GM19043 (cell line): Measurements from ENCODE around the gene GPR18.

Experiments used
- ATAC-seq: cut with Tn5 transposase; IDR thresholded peaks from one replicate; pipeline ENCODE4 v1.9.1; 2021; ENCODE audit warnings: low read depth; ENCODE audit not compliant: unreplicated experiment

The GPR18 gene

GRCh38 chr13:99293178-99293577, 35.0 kb upstream of the GPR18 start:
- no peak for ATAC-seq

DNA sequence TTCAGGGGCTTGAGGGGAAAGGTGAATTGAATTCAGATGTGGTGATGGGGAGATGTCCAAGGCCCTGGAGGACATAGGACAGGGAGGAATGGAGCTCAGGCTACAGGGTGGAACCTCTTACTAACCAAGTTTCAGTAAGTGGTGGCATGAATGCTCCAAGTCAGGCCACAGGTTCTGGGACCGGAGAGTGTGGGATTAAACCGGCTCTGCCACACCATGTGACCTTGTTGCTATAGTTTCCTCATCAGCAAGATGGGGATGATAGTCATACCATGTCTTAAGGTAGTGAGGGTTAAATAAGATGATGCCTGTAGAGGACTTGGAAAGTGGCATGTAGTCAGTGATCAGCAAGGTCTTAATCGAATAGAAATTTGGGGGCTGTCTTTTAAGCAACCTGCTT, 32.7 kb upstream of the GPR18 start:
- no peak for ATAC-seq

GRCh38 chr13:99289674-99290337, 31.6 kb upstream of the GPR18 start:
- no peak for ATAC-seq

DNA sequence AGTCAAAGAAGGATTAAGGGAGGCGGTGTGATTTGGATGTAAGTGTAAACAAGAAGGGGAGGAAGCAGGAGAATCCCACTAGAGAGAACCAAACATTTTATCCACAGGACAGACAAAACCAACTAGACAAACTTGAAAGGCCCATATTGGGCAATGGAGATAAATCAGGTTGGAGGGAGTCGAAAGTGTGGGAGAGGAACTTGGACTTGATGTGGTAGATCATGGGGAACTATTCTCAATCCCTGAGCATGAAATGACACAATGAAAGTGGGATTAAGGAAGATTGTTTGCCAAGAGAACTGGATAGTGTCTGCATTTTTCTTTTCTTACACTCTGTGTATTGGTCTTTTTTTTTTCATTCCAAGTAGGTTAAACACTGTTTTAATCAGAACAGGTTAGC, 31.1 kb upstream of the GPR18 start:
- no peak for ATAC-seq

- peak; percentile 88 for ATAC-seq
These were observed 29.9 kb upstream of the GPR18 start for GRCh38 chr13:99288089-99288488.

DNA sequence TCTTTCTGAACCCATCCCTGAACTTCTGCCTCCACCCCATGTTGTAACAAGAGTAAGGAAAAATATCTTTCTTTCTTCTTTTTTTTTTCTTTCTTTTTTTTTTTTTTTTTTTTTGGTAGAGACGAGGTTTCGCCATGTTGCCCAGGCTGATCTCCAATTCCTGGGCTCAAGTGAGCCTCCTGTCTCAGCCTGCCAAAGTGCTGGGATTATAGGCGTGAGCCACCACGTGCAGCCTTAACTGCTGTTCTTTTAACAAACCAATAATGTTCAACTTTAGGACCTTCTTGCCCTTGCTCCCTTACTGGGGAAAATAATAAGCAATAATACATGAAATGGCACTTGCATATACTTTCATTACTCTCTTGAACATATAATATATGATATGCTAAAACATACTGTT, 29.4 kb upstream of the GPR18 start:
- no peak for ATAC-seq

DNA sequence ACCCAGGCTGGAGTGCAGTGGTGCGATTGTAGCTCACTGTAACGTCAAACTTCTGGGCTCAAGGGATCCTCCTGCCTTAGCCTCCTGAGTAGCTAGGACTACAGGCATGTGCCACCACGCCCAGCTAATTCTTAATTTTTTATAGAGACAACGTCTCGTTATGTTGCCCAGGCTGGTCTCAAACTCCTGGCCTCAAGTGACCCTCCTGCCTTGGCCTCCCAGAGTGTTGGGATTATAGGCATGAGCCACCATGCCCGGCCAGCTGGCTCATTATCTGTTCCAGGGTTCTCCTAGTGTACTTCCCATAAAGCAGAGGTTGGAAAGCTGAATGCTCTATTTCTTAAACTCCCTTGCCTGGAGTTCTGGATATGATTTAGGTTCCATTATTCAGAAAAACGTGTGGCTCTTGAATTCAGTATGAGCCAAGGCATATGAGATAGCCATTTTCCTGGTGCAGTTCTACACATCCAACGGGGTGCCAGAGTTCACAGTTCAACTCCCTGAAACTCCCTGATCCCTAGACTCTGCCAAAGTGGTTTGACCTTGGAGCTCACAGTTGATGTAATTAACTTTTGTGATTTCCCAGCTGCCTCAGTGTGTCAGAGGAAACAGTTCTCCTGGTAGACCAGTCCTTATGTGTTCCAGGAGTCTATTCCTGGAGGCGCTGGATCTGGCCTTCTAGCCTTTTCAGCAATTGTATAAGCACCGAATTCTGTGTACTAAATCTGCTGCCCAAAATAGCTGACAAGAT, 27.4 kb upstream of the GPR18 start:
- ATAC-seq: no peak

DNA sequence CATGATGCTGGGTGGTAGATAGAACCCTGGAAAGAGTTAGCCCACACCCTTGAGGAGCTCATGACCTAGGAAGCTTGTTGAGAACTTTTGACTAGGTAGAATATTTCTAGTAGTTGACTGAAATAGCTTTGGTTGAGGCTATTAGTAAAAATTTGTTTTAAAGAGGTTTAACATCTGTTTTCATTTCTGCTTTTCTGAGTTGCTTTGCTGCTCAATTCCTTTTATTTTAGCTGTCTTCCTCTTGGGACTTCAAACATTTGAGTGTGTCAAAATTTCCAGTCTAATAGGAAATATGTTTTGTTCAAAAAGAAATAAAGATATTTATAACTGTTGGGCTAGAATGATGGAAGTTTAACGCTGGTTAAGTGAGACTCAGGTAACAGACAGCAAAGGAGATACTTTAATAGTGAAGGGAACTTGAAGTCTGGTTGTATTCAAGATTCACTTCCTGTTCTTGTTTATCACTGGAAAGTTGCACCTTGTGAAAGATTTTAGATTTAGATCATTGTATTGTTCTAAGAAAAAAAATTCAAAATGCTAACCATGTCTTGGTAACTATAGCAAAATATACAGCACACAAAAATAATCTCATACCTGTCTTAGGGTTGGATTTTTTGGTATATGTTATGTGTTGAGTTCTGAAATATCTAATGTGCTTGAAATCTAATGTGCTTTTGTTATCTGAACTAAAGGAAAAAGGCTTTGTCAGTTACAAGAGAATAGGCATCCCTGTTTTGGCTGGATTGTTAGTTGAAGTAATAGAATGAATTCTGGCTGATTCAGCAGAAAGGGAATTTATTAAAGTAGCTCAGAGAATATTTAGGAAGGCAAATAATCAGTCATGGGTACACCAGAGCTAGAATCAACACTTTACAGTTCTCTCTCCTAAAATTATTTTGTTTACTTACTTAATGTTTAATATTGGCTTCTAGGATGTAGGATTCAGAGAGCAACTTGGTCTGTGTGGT, 24.4 kb upstream of the GPR18 start:
- peak; percentile 60 for ATAC-seq

GRCh38 chr13:99281811-99282263, 23.7 kb upstream of the GPR18 start:
- peak; percentile 65 for ATAC-seq

DNA sequence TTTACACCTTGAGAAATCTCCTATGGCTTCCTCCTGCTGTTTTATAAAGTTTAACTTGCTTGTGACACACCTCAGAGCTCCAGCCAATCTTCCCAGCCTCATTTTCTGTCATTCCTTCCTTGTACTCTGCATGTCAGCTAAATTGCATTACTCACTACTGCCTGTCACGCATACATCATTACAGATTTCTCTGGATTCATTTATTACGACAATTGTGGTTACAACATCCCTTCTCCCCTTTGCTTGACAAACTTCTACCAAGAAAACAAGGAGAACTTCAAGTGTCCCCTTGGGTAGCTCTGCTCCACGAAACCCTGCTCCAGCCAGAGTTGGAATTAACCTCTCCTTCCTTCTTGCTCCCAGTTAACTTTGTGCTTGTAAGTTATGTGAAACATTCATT, 22.0 kb upstream of the GPR18 start:
- ATAC-seq: no peak

GRCh38 chr13:99279637-99280036, 21.5 kb upstream of the GPR18 start:
- ATAC-seq: no peak

DNA sequence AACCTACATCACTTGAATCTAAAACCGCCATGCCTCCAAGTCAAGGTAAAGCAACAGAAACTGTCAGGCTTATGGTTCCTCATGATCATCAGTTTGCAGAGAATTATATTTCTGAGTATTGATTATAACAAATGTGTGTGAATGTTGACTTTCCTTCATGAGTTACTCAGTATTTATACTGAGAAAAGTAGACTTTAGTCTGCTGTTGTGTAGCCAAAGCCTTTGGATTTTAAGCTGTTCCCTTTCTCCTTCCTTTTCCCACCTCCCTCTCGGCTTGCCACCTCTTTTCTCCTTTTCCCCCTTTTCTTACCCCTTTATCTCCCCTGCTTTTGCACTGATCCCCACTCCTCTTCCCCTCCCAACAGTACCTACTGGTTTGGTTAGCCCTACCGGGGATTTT, 20.7 kb upstream of the GPR18 start:
- no peak for ATAC-seq

GRCh38 chr13:99278200-99278599, 20.0 kb upstream of the GPR18 start:
- no peak for ATAC-seq

- ATAC-seq: no peak
These were observed 19.4 kb upstream of the GPR18 start for GRCh38 chr13:99277629-99278028.

DNA sequence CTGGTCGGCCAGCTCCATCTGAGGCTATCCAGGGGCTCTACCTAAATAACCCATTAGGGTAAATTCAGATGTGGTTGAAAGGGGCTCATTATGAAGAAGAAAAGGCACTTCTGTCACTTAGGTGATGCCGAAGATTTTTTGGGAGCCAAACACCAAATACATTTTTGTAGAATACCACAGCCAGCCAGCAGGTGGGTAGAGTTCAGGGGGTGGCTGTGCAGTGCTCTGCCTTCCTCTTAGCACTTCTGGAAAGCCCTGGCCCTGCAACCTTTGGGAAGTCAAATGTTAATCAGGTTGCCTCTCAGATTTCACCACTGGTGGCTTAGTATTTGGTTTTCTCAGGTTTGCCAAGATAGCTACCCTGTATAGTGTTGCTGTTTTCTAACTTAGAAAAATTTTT, 18.5 kb upstream of the GPR18 start:
- no peak for ATAC-seq

GRCh38 chr13:99275093-99275469, 16.9 kb upstream of the GPR18 start:
- ATAC-seq: no peak

- ATAC-seq: no peak
These were observed 14.9 kb upstream of the GPR18 start for GRCh38 chr13:99273128-99273527.

GRCh38 chr13:99272481-99272880, 14.3 kb upstream of the GPR18 start:
- no peak for ATAC-seq

GRCh38 chr13:99271249-99271648, 13.1 kb upstream of the GPR18 start:
- ATAC-seq: no peak

- no peak for ATAC-seq
These were observed 12.3 kb upstream of the GPR18 start for GRCh38 chr13:99270518-99270917.

- ATAC-seq: peak; percentile 73
These were observed 11.6 kb upstream of the GPR18 start for GRCh38 chr13:99269627-99270241.
